Stimulated activated CD8-positive, alpha-beta memory T cell treated with anti-CD3 and anti-CD28 coated beads, Interleukin-12 subunit alpha, Interleukin-12 subunit beta, amount 100 ng/mL, for 24 hours (primary cell): ENCODE data around the gene ANAPC15.
"Not testable (repeated sequence)": the region's sequence is repeated elsewhere in the genome, so short reads cannot be mapped to it uniquely, and the experiment has no call there.

Source experiments
- DNase-seq: peaks from one replicate; pipeline ENCODE4 v3.0.0-alpha.2; 2020; ENCODE audit errors: extremely low read depth

Gene ANAPC15

GRCh38 chr11:72112143-72112977 is at the start of gene ANAPC15:
ANAPC15 (minus strand) TSS chr11:72112695; CDS start chr11:72111276, 1,419 bp downstream.
- peak; percentile 98 for DNase-seq

DNA sequence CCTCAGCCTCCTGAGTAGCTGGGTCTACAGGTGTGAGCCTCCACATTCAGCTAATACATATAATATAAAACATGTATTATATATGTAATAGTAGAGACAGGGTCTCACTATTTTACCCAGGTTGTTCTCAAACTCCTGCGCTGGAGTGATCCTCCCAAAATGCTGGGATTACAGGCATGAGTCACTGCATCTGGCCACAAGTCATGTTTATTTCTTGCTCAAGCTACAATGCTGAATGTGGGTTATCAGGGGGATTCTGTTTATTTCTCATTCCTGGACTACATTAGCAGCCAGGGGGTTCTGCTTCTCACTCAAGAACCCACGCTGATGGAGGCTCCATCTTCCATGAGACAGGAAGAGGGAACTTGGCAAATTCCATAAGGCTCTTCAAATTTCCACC is 47.8 kb upstream of the ANAPC15 start:
- DNase-seq, result no peak

- no peak for DNase-seq
These were observed 44.6 kb upstream of the ANAPC15 start for GRCh38 chr11:72157131-72157530.

DNA sequence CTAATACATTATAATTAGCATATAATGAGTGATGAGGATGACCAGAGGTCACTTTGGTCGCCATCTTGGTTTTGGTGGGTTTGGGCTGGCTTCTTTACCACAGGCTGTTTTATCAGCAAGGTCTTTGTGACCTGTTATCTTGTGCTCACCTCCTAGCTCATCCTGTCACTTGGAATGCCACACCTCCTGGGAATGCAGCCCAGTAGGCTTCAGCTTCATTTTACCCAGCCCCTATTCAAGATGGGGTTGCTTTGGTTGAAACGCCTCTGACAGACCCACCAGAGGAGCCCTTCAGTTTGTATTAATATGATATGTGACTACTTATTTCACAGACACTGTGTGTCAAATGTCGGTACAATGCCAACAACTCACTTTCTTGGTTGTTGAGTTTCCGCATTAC is 43.3 kb upstream of the ANAPC15 start:
- no peak for DNase-seq

- no peak for DNase-seq
These were observed 42.3 kb upstream of the ANAPC15 start for GRCh38 chr11:72154816-72155215.

GRCh38 chr11:72153874-72154273 is 41.4 kb upstream of the ANAPC15 start:
- DNase-seq, result not testable (repeated sequence)

- DNase-seq, result no peak
These were observed 38.4 kb upstream of the ANAPC15 start for GRCh38 chr11:72150882-72151281.

GRCh38 chr11:72146625-72147024 is 34.1 kb upstream of the ANAPC15 start:
- no peak for DNase-seq

DNA sequence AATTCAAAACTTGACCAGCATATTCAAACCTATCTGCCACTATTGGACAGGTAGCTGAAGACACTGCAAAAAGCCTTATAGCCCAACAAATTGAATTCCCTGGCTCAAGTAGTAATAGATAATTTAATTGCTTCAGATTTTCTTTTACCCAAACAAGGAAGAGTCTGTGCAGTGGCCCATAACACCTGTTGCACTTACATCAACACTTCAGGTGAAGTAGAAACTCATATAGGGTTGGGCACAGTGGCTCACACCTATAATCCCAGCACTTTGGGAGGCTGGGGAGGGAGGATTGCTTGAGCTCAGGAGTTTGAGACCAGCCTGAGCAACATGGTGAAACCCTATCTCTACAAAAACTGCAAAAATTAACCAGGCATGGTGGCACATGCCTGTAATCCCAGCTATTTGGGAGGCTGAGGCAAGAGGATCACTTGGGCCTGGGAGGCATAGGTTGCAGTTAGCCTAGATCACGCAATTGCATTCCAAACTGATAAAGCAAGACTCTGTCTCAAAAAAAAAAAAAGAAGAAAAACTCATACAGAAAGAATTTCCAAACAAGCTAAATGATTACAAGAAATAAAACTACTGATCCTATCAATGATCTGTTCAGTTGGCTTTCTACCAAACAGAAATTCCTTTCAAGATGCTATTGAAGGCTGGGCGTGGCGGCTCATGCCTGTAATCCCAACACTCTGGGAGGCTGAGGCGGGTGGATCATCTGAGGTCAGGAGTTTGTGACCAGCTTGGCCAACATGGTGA is 32.5 kb upstream of the ANAPC15 start:
- DNase-seq, result no peak

DNA sequence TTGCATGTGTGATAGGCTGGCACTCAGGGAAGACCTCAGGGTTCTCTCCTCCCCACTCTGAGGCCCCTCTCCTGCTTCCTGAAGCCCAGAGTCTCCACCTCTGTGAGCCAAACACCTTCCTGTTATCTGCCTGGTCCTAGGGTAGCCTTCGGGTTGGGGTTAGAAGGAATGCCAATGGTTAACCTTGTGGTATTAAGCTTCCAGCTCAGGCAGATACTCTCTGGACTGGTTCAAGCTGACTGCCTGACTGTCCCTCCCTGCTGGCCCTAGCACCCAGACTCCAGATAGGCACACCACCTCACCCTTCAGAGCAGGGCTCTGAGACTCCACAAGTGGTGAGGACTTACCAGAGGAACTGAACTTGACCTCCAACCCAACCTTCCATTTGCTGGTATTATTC is 30.0 kb upstream of the ANAPC15 start:
- DNase-seq, result not testable (repeated sequence)

GRCh38 chr11:72142086-72142485 is 29.6 kb upstream of the ANAPC15 start:
- DNase-seq, result not testable (repeated sequence)

DNA sequence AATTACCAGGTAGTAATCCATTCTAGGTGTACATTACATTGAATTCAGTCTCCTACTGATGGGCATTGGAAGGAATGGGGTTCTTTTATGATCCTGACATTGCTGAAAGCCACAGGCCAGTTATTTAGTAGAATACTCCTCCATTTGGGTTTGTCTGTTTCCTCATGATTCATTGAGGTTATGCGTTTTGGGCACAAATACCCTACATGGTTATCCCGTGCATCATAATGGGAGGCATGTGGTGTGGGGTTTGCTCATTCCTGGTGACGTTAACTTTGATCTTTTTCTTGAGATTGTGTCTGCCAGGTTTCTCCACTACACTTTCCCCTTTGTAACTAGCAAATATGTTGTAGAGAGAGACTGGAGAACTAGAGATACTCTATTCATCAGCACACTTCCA is 28.6 kb upstream of the ANAPC15 start:
- DNase-seq, result no peak

DNA sequence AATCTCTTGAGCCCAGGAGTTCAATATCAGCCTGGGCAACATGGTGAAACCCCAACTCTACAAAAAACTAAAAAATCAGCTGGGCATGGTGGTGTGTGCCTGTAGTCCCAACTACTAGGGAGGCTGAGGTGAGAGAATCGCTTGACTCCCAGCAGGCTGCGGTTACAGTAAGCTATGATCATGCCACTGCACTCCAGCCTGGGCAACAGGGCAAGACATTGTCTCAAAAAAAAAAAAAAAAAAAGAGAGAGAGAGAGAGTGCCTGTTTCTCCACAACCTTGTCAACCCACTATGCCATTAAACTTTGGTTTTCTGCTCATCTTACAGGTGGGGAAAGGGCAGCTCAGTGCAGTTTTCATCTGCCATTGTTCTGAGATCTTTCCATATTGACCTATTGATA is 28.2 kb upstream of the ANAPC15 start:
- no peak for DNase-seq

DNA sequence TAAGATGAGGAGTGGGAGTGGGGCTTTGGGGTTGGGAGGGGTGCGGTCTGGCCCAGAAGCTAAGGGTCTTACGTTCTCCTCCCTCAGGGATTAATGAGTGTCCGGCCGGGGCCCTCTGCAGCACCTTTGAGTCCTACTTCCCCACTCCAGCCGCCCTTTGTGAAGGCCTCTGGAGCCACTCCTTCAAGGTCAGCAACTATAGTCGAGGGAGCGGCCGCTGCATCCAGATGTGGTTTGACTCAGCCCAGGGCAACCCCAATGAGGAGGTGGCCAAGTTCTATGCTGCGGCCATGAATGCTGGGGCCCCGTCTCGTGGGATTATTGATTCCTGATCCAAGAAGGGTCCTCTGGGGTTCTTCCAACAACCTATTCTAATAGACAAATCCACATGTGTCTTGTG is 27.0 kb upstream of the ANAPC15 start:
- no peak for DNase-seq

- DNase-seq, result no peak
These were observed 26.4 kb upstream of the ANAPC15 start for GRCh38 chr11:72138821-72139390.

GRCh38 chr11:72136684-72137262 is 24.3 kb upstream of the ANAPC15 start:
- no peak for DNase-seq

GRCh38 chr11:72135891-72136683 is 23.6 kb upstream of the ANAPC15 start:
- no peak for DNase-seq

- DNase-seq, result not testable (repeated sequence)
These were observed 23.0 kb upstream of the ANAPC15 start, which contains the start of gene FOLR3 for GRCh38 chr11:72135473-72135872. FOLR3 (plus strand) TSS chr11:72135725; CDS start chr11:72135953, 228 bp downstream.

- no peak for DNase-seq
These were observed 20.2 kb upstream of the ANAPC15 start for GRCh38 chr11:72132646-72133045.

- no peak for DNase-seq
These were observed 16.9 kb upstream of the ANAPC15 start for GRCh38 chr11:72129381-72129780.

DNA sequence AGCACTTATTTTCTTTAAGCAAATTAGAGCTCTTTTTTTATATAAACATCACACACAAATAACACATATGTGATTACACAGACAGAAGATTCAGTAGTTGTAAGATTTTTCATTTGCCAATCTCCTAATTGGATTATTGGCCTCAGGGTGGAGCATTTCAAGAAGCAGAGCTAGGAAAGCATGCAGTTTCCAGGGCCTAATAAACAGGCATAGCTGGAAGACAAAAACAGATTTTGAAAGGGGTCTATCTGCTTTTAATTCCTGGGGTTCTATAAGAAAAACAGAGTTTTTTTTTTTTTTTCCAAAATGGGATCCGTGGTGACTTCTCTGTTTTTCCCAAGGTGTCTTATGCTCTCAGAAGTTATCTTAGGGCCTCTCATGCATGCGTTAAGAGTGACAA is 15.4 kb upstream of the ANAPC15 start:
- DNase-seq, result no peak
